IMR-90 (cell line): ENCODE measurements around the gene AGXT. TPM values are rescaled to one million over a fixed set of nuclear protein-coding genes. Genes with fewer than 3 reads are reported as not detected.

Experiments used
- ATAC-seq: fragments of 200-7000 bp; cut with Tn5 transposase; 2 replicates; pipeline ENCODE4 v1.9.1; 2020; ENCODE audit warnings: low read depth, mild to moderate bottlenecking, moderate library complexity
- BruUV-seq: library from RNA; stranded (reverse); fragments of 400-500 nt; replicated peaks from 2 replicates; lab custom pipeline; 2021; lab: Mats Ljungman, UMichigan
- CTCF ChIA-PET: fragments of 300-600 bp; formaldehyde crosslinking; extraction: SDS; loops from one replicate; lab custom pipeline; 2021; ENCODE audit warnings: antibody characterized with exemption; lab: Yijun Ruan, JAX
- POLR2A ChIA-PET: fragments of 300-600 bp; sonication (Branson Sonifier 250); formaldehyde crosslinking; loops from one replicate; lab custom pipeline; 2022; ENCODE audit warnings: antibody characterized with exemption; ENCODE audit not compliant: unreplicated experiment; lab: Charles Lee
- DNase-seq: peaks from one replicate; pipeline ENCODE4 v3.0.0; 2013
- H2AFZ ChIP-seq: replicated peaks from 2 replicates; pipeline ENCODE3; 2013; ENCODE audit warnings: low read length, mild to moderate bottlenecking; ENCODE audit not compliant: poor library complexity
- H2AK5ac ChIP-seq: 2 replicates; pipeline ENCODE4 v1.6.1; 2013; ENCODE audit warnings: low read depth, low read length, inconsistent platforms
- H2AK9ac ChIP-seq: replicated peaks from 2 replicates; pipeline ENCODE3; 2013; ENCODE audit warnings: mild to moderate bottlenecking, low read depth, low read length, moderate library complexity; ENCODE audit not compliant: poor library complexity
- H2BK120ac ChIP-seq: 2 replicates; pipeline ENCODE4 v1.6.1; 2013; ENCODE audit warnings: low read depth, low read length, inconsistent platforms
- H2BK15ac ChIP-seq: 3 replicates; pipeline ENCODE4 v1.6.1; 2013; ENCODE audit warnings: low read depth, low read length, inconsistent platforms
- H2BK20ac ChIP-seq: 2 replicates; pipeline ENCODE4 v1.6.1; 2013; ENCODE audit warnings: low read depth, mild to moderate bottlenecking, inconsistent platforms, low read length, moderate library complexity
- H2BK5ac ChIP-seq: 2 replicates; pipeline ENCODE4 v1.6.1; 2013; ENCODE audit warnings: mild to moderate bottlenecking, low read depth, low read length, inconsistent platforms; ENCODE audit not compliant: poor library complexity, severe bottlenecking
- H3K14ac ChIP-seq: replicated peaks from 2 replicates; pipeline ENCODE4 v1.6.1; 2013; ENCODE audit warnings: low read depth, low read length, inconsistent platforms
- H3K18ac ChIP-seq: 2 replicates; pipeline ENCODE4 v1.6.1; 2013; ENCODE audit warnings: low read depth, low read length, control low read depth
- H3K23ac ChIP-seq: 2 replicates; pipeline ENCODE4 v1.6.1; 2013; ENCODE audit warnings: low read depth, low read length, inconsistent platforms
- H3K27ac ChIP-seq: 2 replicates; pipeline ENCODE4 v1.5.1; 2013; ENCODE audit warnings: mild to moderate bottlenecking, control low read depth, low read length; ENCODE audit not compliant: insufficient read depth
- H3K27me3 ChIP-seq: 2 replicates; pipeline ENCODE4 v1.6.1; 2013; ENCODE audit warnings: low read length; ENCODE audit not compliant: control insufficient read depth, insufficient read depth
- H3K36me3 ChIP-seq: 2 replicates; pipeline ENCODE4 v1.6.1; 2013; ENCODE audit warnings: low read length, mixed read lengths; ENCODE audit not compliant: control insufficient read depth, insufficient read depth
- H3K4ac ChIP-seq: 2 replicates; pipeline ENCODE4 v1.6.1; 2013; ENCODE audit warnings: low read depth, low read length, inconsistent platforms
- H3K4me1 ChIP-seq: 2 replicates; pipeline ENCODE4 v1.6.1; 2013; ENCODE audit warnings: low read length, mixed read lengths; ENCODE audit not compliant: control insufficient read depth, insufficient read depth
- H3K4me2 ChIP-seq: 2 replicates; pipeline ENCODE4 v1.6.1; 2013; ENCODE audit warnings: low read depth, mild to moderate bottlenecking, control low read depth, low read length, moderate library complexity
- H3K4me3 ChIP-seq: 2 replicates; pipeline ENCODE4 v1.5.1; 2013; ENCODE audit warnings: low read depth, mild to moderate bottlenecking, control low read depth, low read length, moderate library complexity; ENCODE audit not compliant: insufficient read depth
- H3K56ac ChIP-seq: 2 replicates; pipeline ENCODE4 v1.6.1; 2013; ENCODE audit warnings: low read length, inconsistent platforms; ENCODE audit not compliant: insufficient read depth; ENCODE audit errors: extremely low read depth
- H3K79me1 ChIP-seq, 2 experiments: 2 replicates each; pipeline ENCODE4 v1.6.1; 2013; ENCODE audit warnings: low read length in 2 of 2, inconsistent platforms in 1 of 2, low read depth in 1 of 2
- H3K9ac ChIP-seq: 2 replicates; pipeline ENCODE4 v1.6.1; 2013; ENCODE audit warnings: low read depth, low read length, control low read depth
- H3K9me1 ChIP-seq: 2 replicates; pipeline ENCODE4 v1.6.1; 2013; ENCODE audit warnings: low read length, inconsistent platforms; ENCODE audit not compliant: insufficient read depth
- H3K9me3 ChIP-seq: 2 replicates; pipeline ENCODE4 v1.6.1; 2013; ENCODE audit warnings: low read length; ENCODE audit not compliant: control insufficient read depth, insufficient read depth
- H4K20me1 ChIP-seq: 2 replicates; pipeline ENCODE4 v1.6.1; 2013; ENCODE audit warnings: low read length, inconsistent platforms; ENCODE audit not compliant: insufficient read depth
- H4K5ac ChIP-seq: 2 replicates; pipeline ENCODE4 v1.6.1; 2013; ENCODE audit warnings: mild to moderate bottlenecking, low read depth, low read length, control low read depth
- H4K8ac ChIP-seq, 2 experiments: 2 replicates each; pipeline ENCODE4 v1.6.1; 2013; ENCODE audit warnings: low read depth in 2 of 2, low read length in 2 of 2, control low read depth in 1 of 2, inconsistent platforms in 1 of 2
- H4K91ac ChIP-seq: 2 replicates; pipeline ENCODE4 v1.6.1; 2013; ENCODE audit warnings: low read depth, low read length, inconsistent platforms; ENCODE audit not compliant: insufficient read depth
- CEBPB ChIP-seq: IDR thresholded peaks from 2 replicates; pipeline ENCODE4 v1.6.1; 2012; ENCODE audit warnings: low read depth, low read length, improper control_type of control experiment
- MAFK ChIP-seq: IDR thresholded peaks from 2 replicates; pipeline ENCODE4 v1.6.1; 2012; ENCODE audit warnings: low read depth, low read length, improper control_type of control experiment
- NFE2L2 ChIP-seq: fragments of 150-350 bp; IDR thresholded peaks from 2 replicates; pipeline ENCODE4 v1.6.1; 2016; ENCODE audit warnings: low read depth, mild to moderate bottlenecking, low read length
- RFX5 ChIP-seq: IDR thresholded peaks from 2 replicates; pipeline ENCODE4 v1.8.0; 2012; ENCODE audit warnings: low read depth, mild to moderate bottlenecking, low read length, moderate library complexity
- WGBS, 2 experiments: methylation state at CpG; one replicate each; pipeline versions ENCODE4 v1.1.5 to v1.1.7; 2013; ENCODE audit warnings: missing lambda C conversion rate in 2 of 2; ENCODE audit not compliant: insufficient read length in 1 of 2; ENCODE audit errors: extremely low coverage in 2 of 2; 5-methylcytosine and 5-hydroxymethylcytosine counted together
- dilution Hi-C: fragments of 300-500 bp; cut with HindIII; formaldehyde crosslinking; loops from one replicate; pipeline ENCODE4 v1.14.3; 2018; ENCODE audit warnings: low sequenced_read_pairs; ENCODE audit not compliant: unreplicated experiment
- in situ Hi-C: fragments of 300-500 bp; cut with MboI; formaldehyde crosslinking; loops from 3 replicates; pipeline ENCODE4 v1.14.3; 2019; ENCODE audit warnings: low sequenced_read_pairs, inconsistent platforms, mixed read lengths
- intact Hi-C: fragments of 100-400 bp; cut with micrococcal nuclease; formaldehyde crosslinking; loops from 2 replicates; pipeline ENCODE4 v1.10.0; 2022
- polyA plus RNA-seq, 3 experiments: library from polyadenylated mRNA; depleted of rRNA; stranded (reverse); fragments of >200 nt; gene quantifications; 2 replicates each; pipeline ENCODE4 v1.2.3, GENCODE V29; 2012; ENCODE audit warnings: low replicate concordance in 1 of 3
- total RNA-seq: library from RNA; depleted of rRNA; stranded (reverse); fragments of >200 nt; gene quantifications from 2 replicates; pipeline ENCODE4 v1.2.3, GENCODE V29; 2012
- TF ChIP-seq, protein P1 (sequence below): fragments of 150-350 bp; IDR thresholded peaks from 2 replicates; pipeline ENCODE4 v1.6.1; 2016; ENCODE audit warnings: low read depth, mild to moderate bottlenecking, low read length, moderate library complexity, borderline replicate concordance

Gene AGXT
- total and polyA plus RNA-seq, 2 of the 4 experiments (the other 2 are of a cell fraction): not detected

DNA sequence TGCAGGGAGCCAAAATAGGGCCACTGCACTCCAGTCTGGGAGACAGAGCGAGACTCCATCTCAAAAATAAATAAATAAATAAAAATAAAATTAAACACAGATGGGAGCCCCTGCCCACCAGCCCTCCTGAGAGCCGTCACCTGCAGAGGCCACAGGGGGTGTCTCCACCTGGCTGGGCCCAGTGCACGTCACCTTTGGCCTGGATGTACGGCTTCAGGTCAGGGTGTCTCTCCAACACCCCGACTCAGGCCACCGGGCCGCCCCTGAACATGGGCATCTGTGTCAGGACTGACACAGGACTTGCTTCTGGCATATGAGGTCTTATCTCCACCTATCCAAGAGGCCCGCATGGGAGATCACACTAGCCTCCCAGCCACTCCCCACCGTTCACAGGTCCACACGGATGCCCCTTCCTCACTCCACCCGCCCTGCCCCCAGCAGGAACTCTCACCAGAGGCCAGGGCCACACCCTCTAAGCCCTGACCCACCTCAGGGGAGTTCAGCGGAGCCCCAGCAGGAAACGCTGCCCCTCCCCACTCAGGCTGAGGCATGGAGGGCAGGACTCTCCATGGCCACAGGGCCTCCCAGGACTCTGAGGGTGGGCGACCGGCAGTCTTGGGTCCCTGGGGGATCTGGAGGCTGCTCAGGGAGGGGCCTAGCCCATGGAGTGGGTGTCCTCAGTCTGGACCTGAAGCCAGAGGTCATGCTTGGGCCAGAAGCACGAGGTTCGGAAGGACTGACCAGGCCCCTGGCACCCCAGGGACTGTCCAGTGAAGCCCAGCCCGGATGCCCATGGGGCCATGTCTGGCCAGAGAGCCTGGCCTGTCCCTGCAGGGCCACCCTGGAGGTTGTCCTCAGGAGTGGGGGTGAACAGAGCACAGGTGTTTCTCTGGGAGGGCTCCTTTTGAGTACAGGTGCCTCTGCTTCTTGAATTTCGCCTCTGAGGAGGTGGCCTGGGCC is 35.9 kb downstream of the AGXT start:
- no peaks in the 10 kb centered on the region for H3K9me1 ChIP-seq
- no peak overlapping the region for H3K14ac ChIP-seq
- DNase-seq (no peak), ATAC-seq (no peak)
- no peaks in the 10 kb centered on the region for H3K9me3 ChIP-seq
- BruUV-seq: no TSS peak
- H4K91ac ChIP-seq: no peak overlapping the region
- no peak overlapping the region for H3K9ac ChIP-seq
- H3K4me2 ChIP-seq: no peak overlapping the region
- H2BK120ac ChIP-seq: no peak overlapping the region
- dilution Hi-C loops: no loop called here
- no peaks in the 10 kb centered on the region for H4K20me1 ChIP-seq
- 81% methylated on average over 8 of the region's 19 CpGs; no CpG with 5 or more reads in 1 of the 2 experiments for whole genome bisulfite sequencing, 2 experiments
- H4K5ac ChIP-seq: no peak overlapping the region
- H3K4ac ChIP-seq: no peak overlapping the region
- intact Hi-C loops: no loop called here
- no peaks in the 10 kb centered on the region for H3K79me1 ChIP-seq
- H4K8ac ChIP-seq: no peak overlapping the region
- no peak overlapping the region for H3K56ac ChIP-seq
- no peaks in the 10 kb centered on the region for H3K4me1 ChIP-seq
- no peak overlapping the region for H3K4me3 ChIP-seq
- no peak overlapping the region for H2BK15ac ChIP-seq
- no peak overlapping the region for H2BK5ac ChIP-seq
- H3K23ac ChIP-seq: no peak overlapping the region
- POLR2A ChIA-PET: no interaction called here
- no peak overlapping the region for H3K18ac ChIP-seq
- CTCF ChIA-PET: no interaction called here
- H3K27ac ChIP-seq: no peak overlapping the region
- no peak for TF ChIP-seq RFX5
- TF ChIP-seq CEBPB: no peak
- TF ChIP-seq MAFK: no peak
- TF ChIP-seq, protein P1, sequence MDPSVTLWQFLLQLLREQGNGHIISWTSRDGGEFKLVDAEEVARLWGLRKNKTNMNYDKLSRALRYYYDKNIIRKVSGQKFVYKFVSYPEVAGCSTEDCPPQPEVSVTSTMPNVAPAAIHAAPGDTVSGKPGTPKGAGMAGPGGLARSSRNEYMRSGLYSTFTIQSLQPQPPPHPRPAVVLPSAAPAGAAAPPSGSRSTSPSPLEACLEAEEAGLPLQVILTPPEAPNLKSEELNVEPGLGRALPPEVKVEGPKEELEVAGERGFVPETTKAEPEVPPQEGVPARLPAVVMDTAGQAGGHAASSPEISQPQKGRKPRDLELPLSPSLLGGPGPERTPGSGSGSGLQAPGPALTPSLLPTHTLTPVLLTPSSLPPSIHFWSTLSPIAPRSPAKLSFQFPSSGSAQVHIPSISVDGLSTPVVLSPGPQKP: no peak
- TF ChIP-seq NFE2L2: no peak
- H2BK20ac ChIP-seq: no peak overlapping the region
- H3K36me3 ChIP-seq: no peaks in the 10 kb centered on the region
- no peak overlapping the region for H2AK9ac ChIP-seq
- H2AK5ac ChIP-seq: no peak overlapping the region
- in situ Hi-C loops: no loop called here
- peaks cover 8% of the 10 kb centered on the region; the same call in 1 of the 2 replicates for H3K27me3 ChIP-seq
- H2AFZ ChIP-seq: no peak overlapping the region
